Measurements from ENCODE around the gene KRTAP5-6.

The KRTAP5-6 gene

GRCh38 chr11:1733009-1733715 lies 36.2 kb downstream of the KRTAP5-6 start:
- TF ChIP-seq, protein P1, sequence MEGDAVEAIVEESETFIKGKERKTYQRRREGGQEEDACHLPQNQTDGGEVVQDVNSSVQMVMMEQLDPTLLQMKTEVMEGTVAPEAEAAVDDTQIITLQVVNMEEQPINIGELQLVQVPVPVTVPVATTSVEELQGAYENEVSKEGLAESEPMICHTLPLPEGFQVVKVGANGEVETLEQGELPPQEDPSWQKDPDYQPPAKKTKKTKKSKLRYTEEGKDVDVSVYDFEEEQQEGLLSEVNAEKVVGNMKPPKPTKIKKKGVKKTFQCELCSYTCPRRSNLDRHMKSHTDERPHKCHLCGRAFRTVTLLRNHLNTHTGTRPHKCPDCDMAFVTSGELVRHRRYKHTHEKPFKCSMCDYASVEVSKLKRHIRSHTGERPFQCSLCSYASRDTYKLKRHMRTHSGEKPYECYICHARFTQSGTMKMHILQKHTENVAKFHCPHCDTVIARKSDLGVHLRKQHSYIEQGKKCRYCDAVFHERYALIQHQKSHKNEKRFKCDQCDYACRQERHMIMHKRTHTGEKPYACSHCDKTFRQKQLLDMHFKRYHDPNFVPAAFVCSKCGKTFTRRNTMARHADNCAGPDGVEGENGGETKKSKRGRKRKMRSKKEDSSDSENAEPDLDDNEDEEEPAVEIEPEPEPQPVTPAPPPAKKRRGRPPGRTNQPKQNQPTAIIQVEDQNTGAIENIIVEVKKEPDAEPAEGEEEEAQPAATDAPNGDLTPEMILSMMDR (IDR thresholded peaks at IDR 0.05): no peak
- no peak for TF ChIP-seq ZFX (IDR thresholded peaks at IDR 0.05; ENCODE audit: borderline replicate concordance)
- no peak overlapping the region for H3K27ac ChIP-seq

- no peak for TF ChIP-seq ZFX (IDR thresholded peaks at IDR 0.05; ENCODE audit: borderline replicate concordance)
- TF ChIP-seq, protein P1 (IDR thresholded peaks at IDR 0.05): no peak
- no peak overlapping the region for H3K27ac ChIP-seq
Measured at GRCh38 chr11:1733716-1734640, 37.0 kb downstream of the KRTAP5-6 start.

DNA sequence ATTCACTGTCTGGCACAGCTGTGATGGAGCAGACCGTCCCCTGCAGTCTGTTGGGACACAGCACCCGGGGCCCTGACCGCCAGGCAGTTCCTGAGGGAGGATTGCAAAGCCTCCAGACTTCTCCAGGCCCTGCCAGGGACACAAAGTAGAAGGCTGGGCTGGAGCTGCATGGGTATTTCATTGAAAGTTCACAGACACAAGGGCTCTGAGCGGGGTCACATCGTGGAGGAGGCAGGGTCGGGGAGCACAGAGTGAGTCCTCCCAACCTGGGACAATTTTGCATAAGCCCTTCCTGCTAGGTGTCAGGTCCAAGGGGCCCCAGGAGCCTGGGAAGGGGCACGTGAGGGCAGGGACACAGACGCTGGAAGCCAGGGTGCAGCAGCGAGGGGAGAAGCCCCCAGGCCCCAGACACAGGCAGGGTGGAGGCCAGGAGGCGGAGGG lies 37.7 kb downstream of the KRTAP5-6 start:
- H3K27ac ChIP-seq: no peak overlapping the region
- TF ChIP-seq, protein P1 (IDR thresholded peaks at IDR 0.05): no peak
- no peak for TF ChIP-seq ZFX (IDR thresholded peaks at IDR 0.05; ENCODE audit: borderline replicate concordance)

GRCh38 chr11:1735271-1735670 lies 38.3 kb downstream of the KRTAP5-6 start:
- no peak overlapping the region for H3K27ac ChIP-seq
- TF ChIP-seq ZFX (IDR thresholded peaks at IDR 0.05; ENCODE audit: borderline replicate concordance): no peak
- TF ChIP-seq, protein P1 (IDR thresholded peaks at IDR 0.05): no peak

DNA sequence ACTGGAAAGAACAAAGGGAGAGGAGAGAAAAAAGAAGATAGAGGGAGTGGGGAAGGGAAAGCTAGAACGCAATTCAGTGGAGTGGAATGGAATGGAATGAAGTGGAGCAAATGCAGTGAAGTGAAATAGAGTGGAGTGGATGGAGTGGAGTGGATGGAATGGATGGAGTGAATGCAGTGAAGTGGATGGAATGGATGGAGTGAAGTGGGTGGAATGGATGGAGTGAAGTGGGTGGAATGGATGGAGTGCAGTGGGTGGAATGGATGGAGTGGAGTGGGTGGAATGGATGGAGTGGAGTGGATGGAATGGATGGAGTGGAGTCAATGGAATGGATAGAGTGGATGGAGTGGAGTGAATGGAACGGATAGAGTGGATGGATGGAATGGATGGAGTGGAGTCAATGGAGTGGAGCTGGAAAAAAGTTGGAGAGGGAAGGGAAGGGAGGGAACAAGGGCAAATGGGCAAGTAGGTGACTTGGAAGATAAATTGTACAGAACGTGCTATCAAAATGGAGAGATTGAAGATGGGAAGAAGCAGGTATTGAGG lies 39.5 kb downstream of the KRTAP5-6 start:
- no peak overlapping the region for H3K27ac ChIP-seq
- TF ChIP-seq ZFX (IDR thresholded peaks at IDR 0.05; ENCODE audit: borderline replicate concordance): no peak

DNA sequence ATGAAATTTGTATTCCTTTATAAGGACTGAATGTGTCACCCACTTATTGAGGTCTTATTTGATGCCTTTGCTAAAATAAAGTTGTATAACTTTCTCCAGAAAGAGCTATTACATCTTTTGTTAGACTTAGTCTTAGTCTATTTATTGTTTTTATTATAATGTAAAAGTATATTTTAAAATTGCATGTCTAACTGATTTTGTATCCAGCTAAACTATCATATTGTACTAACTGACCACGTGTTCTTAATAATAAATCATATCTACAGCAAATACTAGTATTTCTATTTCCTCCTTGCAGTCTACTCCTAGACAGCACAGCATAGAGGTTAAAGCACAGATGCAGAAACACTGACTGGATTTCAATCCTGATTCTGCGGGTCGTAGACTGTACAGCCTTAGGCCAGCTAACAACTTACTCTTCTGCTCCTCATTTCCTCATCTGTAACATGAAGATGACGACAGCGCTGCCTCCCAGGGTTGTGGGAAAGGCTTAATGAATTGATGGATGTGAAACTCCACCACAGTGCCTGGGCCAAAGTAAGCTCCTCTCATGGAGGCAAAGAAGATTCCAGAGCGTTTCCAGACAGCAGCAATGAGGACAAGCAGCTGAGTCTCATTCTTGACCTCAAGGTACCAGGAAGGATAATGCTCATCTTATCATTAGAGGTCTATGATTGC lies 40.2 kb downstream of the KRTAP5-6 start:
- no peak for TF ChIP-seq ZFX (IDR thresholded peaks at IDR 0.05; ENCODE audit: borderline replicate concordance)
- TF ChIP-seq, protein P1 (IDR thresholded peaks at IDR 0.05): no peak
- no peak overlapping the region for H3K27ac ChIP-seq

GRCh38 chr11:1738380-1738779 lies 41.4 kb downstream of the KRTAP5-6 start:
- TF ChIP-seq, protein P1 (IDR thresholded peaks at IDR 0.05): no peak
- TF ChIP-seq ZFX (IDR thresholded peaks at IDR 0.05; ENCODE audit: borderline replicate concordance): no peak
- no peak overlapping the region for H3K27ac ChIP-seq

All from 22Rv1 (cell line).